Measurements from ENCODE around the gene CLDN7. TPM values are rescaled to one million over a fixed set of nuclear protein-coding genes. Genes with fewer than 3 reads are reported as not detected.

CLDN7 gene
- total RNA-seq, 1 donor from 2014 or later: not detected

DNA sequence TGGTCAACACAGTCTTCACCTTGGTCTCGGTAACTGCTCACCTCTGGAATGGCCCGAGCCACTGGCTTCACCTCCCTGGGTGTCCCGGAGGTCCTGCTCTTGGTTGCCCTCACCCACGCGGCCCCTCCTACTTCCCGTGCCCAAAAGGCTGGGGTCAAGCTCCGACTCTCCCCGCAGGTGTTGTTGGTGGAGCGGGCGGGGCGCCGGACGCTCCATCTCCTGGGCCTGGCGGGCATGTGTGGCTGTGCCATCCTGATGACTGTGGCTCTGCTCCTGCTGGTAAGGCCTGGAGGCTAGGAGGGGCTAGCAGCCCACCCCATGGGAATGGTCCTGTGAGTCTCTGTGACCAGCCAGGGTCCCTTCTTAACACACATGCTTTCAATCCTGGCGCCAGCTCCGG is 22.6 kb upstream of the CLDN7 start:
- Mint-ChIP-seq H3K4me3 (peak overlapping the region; percentile 44), H3K27ac (ENCODE audit: unreplicated experiment) (no peak overlapping the region), H3K27me3 (ENCODE audit: low read depth) (peaks cover 20% of the 10 kb centered on the region), H3K36me3 (ENCODE audit: low read depth) (no peaks in the 10 kb centered on the region), H3K4me1 (peaks cover 20% of the 10 kb centered on the region), H3K9me3 (no peaks in the 10 kb centered on the region)
- no peak for DNase-seq (ENCODE audit: low read depth, low spot score)
- TF ChIP-seq, protein P1, sequence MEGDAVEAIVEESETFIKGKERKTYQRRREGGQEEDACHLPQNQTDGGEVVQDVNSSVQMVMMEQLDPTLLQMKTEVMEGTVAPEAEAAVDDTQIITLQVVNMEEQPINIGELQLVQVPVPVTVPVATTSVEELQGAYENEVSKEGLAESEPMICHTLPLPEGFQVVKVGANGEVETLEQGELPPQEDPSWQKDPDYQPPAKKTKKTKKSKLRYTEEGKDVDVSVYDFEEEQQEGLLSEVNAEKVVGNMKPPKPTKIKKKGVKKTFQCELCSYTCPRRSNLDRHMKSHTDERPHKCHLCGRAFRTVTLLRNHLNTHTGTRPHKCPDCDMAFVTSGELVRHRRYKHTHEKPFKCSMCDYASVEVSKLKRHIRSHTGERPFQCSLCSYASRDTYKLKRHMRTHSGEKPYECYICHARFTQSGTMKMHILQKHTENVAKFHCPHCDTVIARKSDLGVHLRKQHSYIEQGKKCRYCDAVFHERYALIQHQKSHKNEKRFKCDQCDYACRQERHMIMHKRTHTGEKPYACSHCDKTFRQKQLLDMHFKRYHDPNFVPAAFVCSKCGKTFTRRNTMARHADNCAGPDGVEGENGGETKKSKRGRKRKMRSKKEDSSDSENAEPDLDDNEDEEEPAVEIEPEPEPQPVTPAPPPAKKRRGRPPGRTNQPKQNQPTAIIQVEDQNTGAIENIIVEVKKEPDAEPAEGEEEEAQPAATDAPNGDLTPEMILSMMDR (conservative IDR thresholded peaks at IDR 0.05): no peak

DNA sequence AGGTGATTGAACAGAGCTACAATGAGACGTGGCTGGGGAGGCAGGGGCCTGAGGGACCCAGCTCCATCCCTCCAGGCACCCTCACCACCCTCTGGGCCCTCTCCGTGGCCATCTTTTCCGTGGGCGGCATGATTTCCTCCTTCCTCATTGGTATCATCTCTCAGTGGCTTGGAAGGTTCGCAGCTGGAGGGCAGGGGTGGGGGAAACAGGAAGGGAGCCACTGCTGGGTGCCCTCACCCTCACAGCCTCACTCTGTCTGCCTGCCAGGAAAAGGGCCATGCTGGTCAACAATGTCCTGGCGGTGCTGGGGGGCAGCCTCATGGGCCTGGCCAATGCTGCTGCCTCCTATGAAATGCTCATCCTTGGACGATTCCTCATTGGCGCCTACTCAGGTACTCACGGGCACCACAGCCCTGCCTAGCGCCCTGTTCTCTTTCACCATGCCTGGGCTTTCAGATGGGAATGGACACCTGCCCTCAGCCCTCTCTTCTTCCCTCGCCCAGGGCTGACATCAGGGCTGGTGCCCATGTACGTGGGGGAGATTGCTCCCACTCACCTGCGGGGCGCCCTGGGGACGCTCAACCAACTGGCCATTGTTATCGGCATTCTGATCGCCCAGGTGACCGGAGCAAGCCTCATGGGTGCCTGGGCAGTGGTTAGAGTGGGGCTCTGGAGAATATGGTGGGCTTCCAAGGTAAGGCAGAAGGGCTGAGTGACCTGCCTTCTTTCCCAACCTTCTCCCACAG is 21.4 kb upstream of the CLDN7 start:
- no peak overlapping the region for H3K27ac Mint-ChIP-seq (ENCODE audit: unreplicated experiment)
- DNase-seq (ENCODE audit: low read depth, low spot score): no peak
- no peaks in the 10 kb centered on the region for H3K36me3 Mint-ChIP-seq (ENCODE audit: low read depth)
- peaks cover 28% of the 10 kb centered on the region for H3K27me3 Mint-ChIP-seq (ENCODE audit: low read depth)
- TF ChIP-seq, protein P1 (conservative IDR thresholded peaks at IDR 0.05): no peak
- H3K9me3 Mint-ChIP-seq: no peaks in the 10 kb centered on the region
- peak overlapping the region; percentile 66 for H3K4me3 Mint-ChIP-seq
- H3K4me1 Mint-ChIP-seq: peaks cover 21% of the 10 kb centered on the region

- no peak overlapping the region for H3K27ac Mint-ChIP-seq (ENCODE audit: unreplicated experiment)
Observed at GRCh38 chr17:7282752-7283321, 20.6 kb upstream of the CLDN7 start.

GRCh38 chr17:7281953-7282751 is 19.9 kb upstream of the CLDN7 start:
- Mint-ChIP-seq H3K27ac (ENCODE audit: unreplicated experiment) (no peak overlapping the region), H3K36me3 (ENCODE audit: low read depth) (no peaks in the 10 kb centered on the region), H3K4me3 (peak overlapping the region; percentile 90), H3K9me3 (no peaks in the 10 kb centered on the region), H3K27me3 (ENCODE audit: low read depth) (peaks cover 29% of the 10 kb centered on the region), H3K4me1 (peaks cover 21% of the 10 kb centered on the region)
- TF ChIP-seq, protein P1 (conservative IDR thresholded peaks at IDR 0.05): no peak
- peak; percentile 22 for DNase-seq (ENCODE audit: low read depth, low spot score)

More at GRCh38 chr17:7282752-7283321, 20.6 kb upstream of the CLDN7 start:
- no peaks in the 10 kb centered on the region for H3K9me3 Mint-ChIP-seq
- TF ChIP-seq, protein P1 (conservative IDR thresholded peaks at IDR 0.05): no peak
- H3K4me1 Mint-ChIP-seq: peaks cover 21% of the 10 kb centered on the region
- DNase-seq (ENCODE audit: low read depth, low spot score): no peak
- peaks cover 28% of the 10 kb centered on the region for H3K27me3 Mint-ChIP-seq (ENCODE audit: low read depth)
- H3K36me3 Mint-ChIP-seq (ENCODE audit: low read depth): no peaks in the 10 kb centered on the region
- H3K4me3 Mint-ChIP-seq: peak overlapping the region; percentile 66

- TF ChIP-seq, protein P1 (conservative IDR thresholded peaks at IDR 0.05): no peak
Observed at GRCh38 chr17:7281074-7281952, 19.0 kb upstream of the CLDN7 start, which contains the start of gene SLC2A4. Gene SLC2A4, plus strand, starts transcription at chr17:7281718. Its CDS starts 217 bp downstream, at chr17:7281935.

More at GRCh38 chr17:7281074-7281952, 19.0 kb upstream of the CLDN7 start, which contains the start of gene SLC2A4:
- H3K36me3 Mint-ChIP-seq (ENCODE audit: low read depth): no peaks in the 10 kb centered on the region
- H3K4me3 Mint-ChIP-seq: peak within 1 kb of the TSS; percentile 90
- H3K27me3 Mint-ChIP-seq (ENCODE audit: low read depth): peaks cover 30% of the 10 kb centered on the region
- no peak within 1 kb of the TSS for H3K27ac Mint-ChIP-seq (ENCODE audit: unreplicated experiment)
- peak; percentile 96 for DNase-seq (ENCODE audit: low read depth, low spot score)
- H3K4me1 Mint-ChIP-seq: peaks cover 21% of the 10 kb centered on the region
- H3K9me3 Mint-ChIP-seq: no peaks in the 10 kb centered on the region

Data from neural crest cell (in vitro differentiated cells).